GM12874 (cell line): ENCODE data around the gene DNAH12.

ENCODE experiments used
- TF ChIP-seq, protein P1 (sequence below): IDR thresholded peaks from 2 replicates; pipeline ENCODE4 v1.5.1; 2011; ENCODE audit warnings: low read depth, mild to moderate bottlenecking, control low read depth, low read length, moderate library complexity; ENCODE audit not compliant: insufficient read depth

DNAH12 gene

DNA sequence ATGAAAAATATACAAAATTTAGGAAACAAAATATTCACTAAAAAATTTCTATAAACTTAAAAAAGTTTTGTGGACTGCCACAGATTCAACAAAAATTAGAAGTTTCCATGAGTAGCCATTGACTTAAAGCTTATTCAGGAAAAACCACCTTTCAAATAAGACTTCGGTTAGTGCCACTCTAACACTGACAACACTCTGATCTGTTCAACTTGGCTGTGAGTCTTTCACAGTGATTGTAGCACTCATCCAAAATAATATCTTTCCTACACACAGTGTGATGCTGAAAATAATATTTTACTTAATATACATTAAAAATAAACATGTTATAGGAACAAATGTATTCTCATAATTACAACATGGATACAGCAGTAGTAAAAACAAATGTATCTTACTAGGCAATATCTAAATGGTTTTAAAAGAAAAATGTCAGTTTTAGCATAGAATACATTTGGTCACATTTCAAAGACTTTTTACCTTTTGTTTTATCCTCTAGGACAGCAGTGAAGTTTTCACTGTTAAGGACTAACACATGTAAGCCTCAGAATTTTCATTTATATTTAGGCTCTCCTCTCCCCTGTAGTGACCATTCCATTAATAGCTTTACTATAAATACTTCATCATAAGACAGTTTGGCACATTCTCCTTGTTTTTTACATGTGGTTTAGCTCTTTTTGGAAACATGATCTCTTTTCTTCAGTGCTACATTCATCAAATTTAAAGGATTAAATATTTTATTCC is 251.8 kb downstream of the DNAH12 start, which contains the start of gene ASB14:
Gene ASB14, minus strand, starts transcription at position 527 of the 738 bp plus-strand sequence. CDS start 652 bp downstream, outside the sequence.
- TF ChIP-seq, protein P1, sequence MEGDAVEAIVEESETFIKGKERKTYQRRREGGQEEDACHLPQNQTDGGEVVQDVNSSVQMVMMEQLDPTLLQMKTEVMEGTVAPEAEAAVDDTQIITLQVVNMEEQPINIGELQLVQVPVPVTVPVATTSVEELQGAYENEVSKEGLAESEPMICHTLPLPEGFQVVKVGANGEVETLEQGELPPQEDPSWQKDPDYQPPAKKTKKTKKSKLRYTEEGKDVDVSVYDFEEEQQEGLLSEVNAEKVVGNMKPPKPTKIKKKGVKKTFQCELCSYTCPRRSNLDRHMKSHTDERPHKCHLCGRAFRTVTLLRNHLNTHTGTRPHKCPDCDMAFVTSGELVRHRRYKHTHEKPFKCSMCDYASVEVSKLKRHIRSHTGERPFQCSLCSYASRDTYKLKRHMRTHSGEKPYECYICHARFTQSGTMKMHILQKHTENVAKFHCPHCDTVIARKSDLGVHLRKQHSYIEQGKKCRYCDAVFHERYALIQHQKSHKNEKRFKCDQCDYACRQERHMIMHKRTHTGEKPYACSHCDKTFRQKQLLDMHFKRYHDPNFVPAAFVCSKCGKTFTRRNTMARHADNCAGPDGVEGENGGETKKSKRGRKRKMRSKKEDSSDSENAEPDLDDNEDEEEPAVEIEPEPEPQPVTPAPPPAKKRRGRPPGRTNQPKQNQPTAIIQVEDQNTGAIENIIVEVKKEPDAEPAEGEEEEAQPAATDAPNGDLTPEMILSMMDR, result no peak

DNA sequence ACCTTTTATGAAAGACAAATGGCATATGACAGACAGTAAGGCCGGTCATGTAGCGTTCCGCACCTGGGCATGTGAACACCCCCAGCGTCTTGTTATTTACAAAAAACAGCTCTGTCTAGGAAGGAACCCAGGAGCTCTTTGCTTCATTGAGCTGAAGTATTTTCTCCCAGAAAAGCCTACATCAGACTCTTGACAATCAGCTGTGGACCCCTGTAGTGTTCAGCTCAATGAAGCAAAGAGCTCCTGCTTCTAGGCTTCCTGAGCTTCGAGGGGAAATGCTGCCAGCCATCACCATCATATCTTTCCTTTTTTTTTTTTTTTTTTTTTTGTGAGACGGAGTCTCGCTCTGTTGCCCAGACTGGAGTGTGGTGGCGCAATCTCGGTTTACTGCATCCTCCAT is 255.7 kb downstream of the DNAH12 start:
- TF ChIP-seq, protein P1, result no peak

DNA sequence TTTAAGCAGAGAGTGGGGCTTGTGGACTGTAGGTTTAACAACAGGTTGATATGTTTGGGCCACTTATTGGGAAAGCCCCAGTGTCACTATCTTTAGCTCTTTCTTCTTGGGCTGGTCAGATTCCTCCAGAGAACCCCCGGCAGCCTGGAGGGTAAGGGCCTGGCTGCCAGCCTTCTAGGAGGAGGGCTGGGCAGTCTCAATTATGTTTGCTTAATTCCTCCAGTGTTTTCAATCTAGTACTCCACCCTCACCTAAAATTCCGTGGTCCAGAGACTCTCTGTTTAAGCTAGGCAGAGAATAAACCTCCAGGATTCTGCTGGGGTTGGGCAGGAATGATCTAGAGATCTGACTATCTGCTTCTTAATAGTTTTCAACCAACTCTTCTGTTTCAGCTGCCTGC is 256.9 kb downstream of the DNAH12 start:
- TF ChIP-seq, protein P1, result no peak

DNA sequence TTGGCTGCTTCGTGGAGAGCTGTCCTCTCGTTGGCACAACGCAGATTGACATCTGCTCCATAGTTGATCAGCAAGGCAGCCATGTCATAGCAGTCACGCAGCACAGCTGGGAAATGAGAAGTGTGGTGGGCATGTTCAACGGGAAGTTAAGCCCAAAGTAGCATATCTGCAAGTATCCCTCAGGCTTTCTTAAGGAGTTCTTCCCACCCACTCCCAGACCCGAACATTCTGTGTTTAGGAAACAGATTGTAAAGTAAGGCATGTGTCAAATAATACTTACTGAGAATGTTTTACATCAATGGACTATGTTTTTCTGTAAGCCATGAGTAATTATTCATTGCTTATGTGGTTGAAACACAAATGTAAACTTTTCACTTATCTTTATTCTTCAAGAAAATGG is 260.8 kb downstream of the DNAH12 start:
- TF ChIP-seq, protein P1, result no peak

DNA sequence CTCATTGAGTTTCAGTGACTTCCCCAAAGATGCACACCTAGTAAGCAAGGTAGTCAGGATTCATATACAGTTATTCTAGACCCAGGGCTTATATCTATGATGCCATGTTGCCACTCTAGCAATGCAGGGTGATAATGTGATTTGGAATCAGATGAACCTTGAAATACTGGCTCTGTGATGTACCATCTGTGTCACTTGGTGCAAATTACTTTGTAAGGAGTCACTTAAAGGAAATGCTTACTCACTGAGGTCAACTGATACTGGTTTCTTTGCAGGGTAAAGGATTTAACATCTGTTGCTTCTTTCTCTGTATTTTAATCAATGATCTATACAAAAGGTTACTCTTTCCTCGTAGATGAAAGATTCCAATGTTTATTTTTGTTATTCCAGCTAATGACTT is 262.4 kb downstream of the DNAH12 start:
- TF ChIP-seq, protein P1, result no peak

DNA sequence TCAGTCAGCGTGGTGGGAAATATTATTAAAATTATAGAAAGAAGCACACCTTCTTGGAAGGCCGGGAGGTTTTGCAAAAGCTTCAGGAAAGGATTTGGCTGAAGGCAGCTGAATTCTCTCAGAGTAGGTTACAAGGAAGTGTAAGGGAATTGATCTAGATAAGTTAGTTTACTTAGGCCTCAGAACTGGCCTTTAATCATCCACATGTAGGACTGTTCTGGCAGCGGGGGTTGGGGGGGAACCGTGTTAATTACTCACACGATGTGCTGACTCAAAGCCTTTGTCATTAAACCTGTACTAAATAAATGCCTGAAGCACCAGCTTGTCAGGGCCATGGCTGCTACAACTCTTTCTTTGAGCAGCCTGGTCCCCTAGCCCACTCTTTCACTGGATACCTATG is 264.5 kb downstream of the DNAH12 start:
- TF ChIP-seq, protein P1, result no peak

DNA sequence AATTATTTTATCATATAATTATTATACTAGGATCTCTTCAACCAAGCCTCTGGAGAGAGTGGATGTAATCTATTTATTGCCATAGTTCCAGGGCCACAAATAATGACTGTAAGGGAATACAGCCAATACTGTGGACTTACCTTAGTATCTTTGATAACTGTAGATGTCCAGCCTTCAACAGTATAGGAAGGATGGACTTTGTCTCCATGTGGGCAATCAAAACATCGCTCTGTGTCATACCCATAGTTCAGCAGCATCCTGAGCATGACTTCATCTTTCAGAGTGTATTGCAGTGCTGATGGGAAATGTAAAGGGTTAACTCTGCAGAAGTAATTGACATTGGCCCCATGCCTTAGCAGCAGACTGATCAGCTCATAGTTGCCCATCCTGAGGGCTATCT is 265.9 kb downstream of the DNAH12 start:
- TF ChIP-seq, protein P1, result no peak
